Left renal pelvis (tissue), 4 donors: ENCODE data around the gene RANGAP1. TPM values are rescaled to one million over a fixed set of nuclear protein-coding genes. Genes with fewer than 3 reads are reported as not detected.

ENCODE experiments used
- DNase-seq, 4 donors: peaks; one replicate each; pipeline ENCODE4 v3.0.0-alpha.2; 2013; ENCODE audit warnings: low read depth in 4 of 4, low spot score in 3 of 4
- polyA plus RNA-seq, 4 donors: library from polyadenylated mRNA; unstranded; fragments of 120-200 nt; gene quantifications; one replicate each; pipeline ENCODE4 v1.2.1, GENCODE V29; 2013; ENCODE audit not compliant: insufficient read length in 4 of 4

RANGAP1 gene
- polyA plus RNA-seq, 4 donors: 30.9 to 64.5 (median 44.8) TPM

DNA sequence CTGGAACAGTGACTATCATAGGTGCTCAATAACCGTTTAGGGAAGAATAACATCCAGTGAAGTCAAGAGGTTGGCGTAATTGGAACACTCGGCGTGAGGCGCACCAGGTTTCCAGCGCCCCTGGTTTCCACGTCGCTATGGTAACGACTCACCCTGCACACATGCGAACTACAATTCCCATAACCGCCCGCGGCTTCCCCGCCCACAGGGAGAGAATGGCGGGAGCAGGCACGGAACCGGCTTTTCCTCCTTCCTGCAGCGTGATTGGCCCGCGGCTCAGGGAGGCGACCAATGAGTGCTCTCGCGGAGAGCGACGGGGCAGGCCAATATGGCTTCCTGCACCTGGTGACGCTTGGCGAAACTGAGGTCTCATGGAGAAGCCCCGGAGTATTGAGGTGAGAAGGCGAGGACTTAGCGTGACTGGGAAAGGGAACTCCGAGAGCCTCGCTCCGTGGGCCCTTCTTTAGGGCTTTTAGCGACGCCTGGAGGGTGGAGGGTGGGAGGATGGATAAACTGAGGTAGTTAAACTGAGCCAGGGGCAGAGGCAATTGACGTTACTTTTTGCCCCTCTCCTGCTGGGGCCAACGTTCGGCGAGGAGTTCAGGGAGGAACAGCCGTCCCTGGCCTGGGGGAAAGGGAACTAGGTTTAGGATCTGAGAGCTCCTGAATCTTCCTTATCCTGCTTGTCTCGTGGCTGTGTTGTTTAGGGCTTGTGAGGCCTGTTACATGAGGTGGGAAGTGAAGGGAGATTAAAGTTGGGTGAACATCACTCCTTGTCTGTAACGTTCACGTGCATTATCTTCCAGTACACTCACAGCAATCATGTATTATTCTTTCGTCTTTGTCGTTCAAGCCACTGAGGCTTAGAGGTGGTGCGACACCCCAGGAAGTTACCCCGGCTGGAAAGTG, 80.7 kb downstream of the RANGAP1 start, which contains the start of gene L3MBTL2:
L3MBTL2 (plus strand) TSS at position 321 of the 909 bp plus-strand sequence; CDS start at position 372, 51 bp downstream.
- peak; percentile 79 to 94 (median 87) for DNase-seq

DNA sequence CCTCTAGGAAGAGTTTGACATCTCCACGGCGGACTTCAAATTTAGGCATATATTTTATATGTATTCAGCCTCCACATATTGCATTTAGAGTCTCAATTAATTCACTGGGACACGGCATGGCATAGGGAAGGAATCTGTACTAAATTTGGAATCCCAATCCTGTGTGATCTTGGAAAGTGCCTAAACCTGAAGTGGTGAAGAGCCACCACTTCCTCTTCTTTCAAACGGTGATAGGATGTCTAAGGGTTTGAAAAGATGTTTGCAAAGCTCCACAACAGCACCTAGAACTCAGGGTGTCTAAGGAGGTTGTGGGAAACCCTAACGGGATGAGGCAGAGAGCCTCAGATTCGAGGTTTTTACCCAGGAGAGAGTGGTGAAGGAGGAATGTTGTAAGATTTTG, 81.9 kb downstream of the RANGAP1 start:
- DNase-seq: no peak

DNA sequence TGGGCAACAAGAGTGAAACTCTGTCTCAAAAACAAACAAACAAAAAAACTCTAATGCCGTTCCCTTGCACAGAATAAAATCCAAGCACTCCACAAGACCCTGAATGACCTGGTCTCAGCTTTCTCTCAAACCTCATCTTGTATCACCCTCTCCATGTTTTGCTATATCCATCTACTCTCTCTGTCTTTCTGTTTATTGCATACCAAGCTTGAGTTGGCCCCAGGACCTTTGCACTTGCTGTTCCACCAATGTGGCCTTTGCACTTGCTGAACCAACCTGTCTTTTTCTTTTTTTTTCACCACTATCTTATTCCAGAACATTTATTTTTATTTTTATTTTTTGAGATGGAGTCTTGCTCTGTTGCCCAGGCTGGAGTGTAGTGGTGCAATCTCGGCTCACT, 82.9 kb downstream of the RANGAP1 start:
- DNase-seq: no peak

DNA sequence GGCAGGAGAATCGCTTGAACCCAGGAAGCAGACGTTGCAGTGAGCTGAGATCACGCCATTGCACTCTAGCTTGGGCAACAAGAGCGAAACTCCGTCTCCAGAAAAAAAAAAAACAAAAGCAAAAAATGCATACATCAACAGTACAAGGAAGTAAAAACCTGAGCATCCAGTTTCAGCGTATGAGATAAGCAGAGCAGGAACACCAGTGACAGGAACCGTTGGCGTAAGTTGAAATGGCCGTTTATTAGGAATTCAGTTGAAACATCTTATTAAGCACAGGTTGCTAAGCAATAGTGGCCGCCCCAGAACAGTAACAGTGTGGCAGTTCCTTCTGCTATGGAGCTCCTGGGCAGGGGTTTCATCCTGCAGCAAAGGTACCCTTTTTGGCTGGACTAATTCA, 84.8 kb downstream of the RANGAP1 start:
- no peak for DNase-seq

DNA sequence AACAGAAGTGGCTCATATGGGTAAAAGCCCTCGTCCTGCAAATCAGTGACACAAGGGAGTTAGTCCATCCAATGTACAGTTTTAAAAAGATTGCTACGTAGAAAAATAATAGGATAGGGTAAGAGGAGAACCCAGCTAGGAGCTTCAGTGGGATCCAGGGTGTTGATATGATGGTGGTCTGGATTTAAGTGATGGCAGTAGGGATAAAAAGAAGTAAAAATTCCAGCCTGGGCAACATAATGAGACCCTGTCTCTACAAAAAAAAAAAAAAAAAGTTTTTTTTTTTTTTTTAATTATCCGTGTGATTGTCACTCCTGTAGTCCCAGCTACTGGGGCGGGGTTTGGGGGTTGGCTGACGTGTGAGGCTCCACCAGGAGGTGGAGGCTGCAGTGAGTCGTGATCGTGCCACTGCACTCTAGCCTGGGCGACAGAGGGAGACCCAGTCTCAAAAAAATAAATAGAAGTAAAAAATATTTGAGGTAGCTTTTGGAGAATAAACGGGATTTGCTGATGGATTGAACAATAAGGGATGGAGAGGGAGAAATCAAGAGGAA, 87.9 kb downstream of the RANGAP1 start:
- no peak for DNase-seq

DNA sequence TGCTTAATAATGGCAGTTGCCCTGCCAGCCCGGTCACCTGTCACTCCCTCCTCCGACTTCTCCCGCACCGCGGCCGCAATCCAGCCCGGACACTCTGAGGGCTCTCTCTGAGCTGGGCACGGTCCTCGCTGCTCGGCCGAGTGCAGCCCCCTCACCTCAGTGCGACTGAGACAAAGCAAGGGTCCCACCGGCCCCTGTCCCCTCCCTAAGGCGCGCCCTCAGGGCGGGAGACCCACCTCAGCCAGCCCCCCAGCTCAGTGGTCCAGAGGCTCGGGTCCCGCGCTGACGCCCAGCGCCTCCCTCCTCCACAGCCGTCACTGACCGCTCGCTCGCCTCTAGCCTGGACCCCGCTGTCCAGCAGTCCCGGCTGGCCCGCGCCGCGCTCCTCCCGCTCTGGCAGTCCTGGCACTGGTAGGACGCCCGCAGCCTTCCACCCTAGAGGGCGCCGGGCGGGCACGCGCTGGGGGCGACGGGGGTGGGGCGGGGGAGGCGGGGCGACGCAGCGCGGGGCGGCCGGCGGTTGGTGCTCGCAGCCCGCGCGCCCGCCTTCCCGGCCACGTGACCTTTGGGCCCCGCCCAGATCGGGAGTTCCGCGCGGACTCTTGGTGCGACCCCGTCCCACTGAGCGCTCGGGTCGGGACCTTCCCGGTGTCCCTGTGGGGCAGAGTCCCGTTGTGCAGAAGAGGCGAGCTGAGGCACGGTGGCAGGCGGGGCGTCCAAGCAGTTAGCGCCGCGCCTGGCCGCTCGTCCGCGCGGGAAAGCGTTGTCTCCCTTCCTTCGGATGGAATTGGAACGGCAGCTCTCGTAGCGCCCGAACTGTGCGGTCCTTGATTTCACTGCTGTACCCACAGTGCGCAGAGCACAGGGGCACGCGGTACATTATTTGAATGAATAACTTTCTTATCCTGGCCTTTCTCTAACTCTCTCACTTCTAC, 88.7 kb downstream of the RANGAP1 start:
- peak in 2 of 4 donors; percentile 39 to 60 for DNase-seq

Other genes starting within 250 kb of the RANGAP1 start
- gene EP300, start 193.6 kb downstream of the RANGAP1 start, polyA plus RNA-seq: 10 to 100 TPM; 50.6 to 79.5 (median 56.7) TPM
- gene L3MBTL2, start 80.9 kb downstream of the RANGAP1 start, polyA plus RNA-seq: 10 to 100 TPM; 18.8 to 29.0 (median 25.8) TPM
- gene CHADL, start 45.3 kb downstream of the RANGAP1 start, polyA plus RNA-seq: 1 to 10 TPM; 2.4 to 4.5 (median 3.2) TPM
- gene ZC3H7B, start 15.3 kb upstream of the RANGAP1 start, polyA plus RNA-seq: 10 to 100 TPM; 59.4 to 98.2 (median 75.2) TPM
- 10 to 100 TPM; 15.1 to 28.4 (median 17.6) TPM for gene TEF, start 95.8 kb upstream of the RANGAP1 start, polyA plus RNA-seq
- gene TOB2, start 160.6 kb upstream of the RANGAP1 start, polyA plus RNA-seq: 10 to 100 TPM; 50.3 to 60.6 (median 57.3) TPM
- 10 to 100 TPM; 51.3 to 62.0 (median 52.4) TPM for gene PHF5A, start 182.5 kb upstream of the RANGAP1 start, polyA plus RNA-seq
- gene ACO2, start 182.9 kb upstream of the RANGAP1 start, polyA plus RNA-seq: 100 to 1,000 TPM in 3 of 4 donors, 10 to 100 TPM in 1; 51.0 to 149 (median 121) TPM